ENCODE results near the gene ZNF8. TPM values are rescaled to one million over a fixed set of nuclear protein-coding genes. Genes with fewer than 3 reads are reported as not detected.
"Not testable (repeated sequence)": the region's sequence is repeated elsewhere in the genome, so short reads cannot be mapped to it uniquely, and the experiment has no call there.

The ZNF8 gene
- total RNA-seq, 1 donor from 2014 or later: 10.9 TPM

DNA sequence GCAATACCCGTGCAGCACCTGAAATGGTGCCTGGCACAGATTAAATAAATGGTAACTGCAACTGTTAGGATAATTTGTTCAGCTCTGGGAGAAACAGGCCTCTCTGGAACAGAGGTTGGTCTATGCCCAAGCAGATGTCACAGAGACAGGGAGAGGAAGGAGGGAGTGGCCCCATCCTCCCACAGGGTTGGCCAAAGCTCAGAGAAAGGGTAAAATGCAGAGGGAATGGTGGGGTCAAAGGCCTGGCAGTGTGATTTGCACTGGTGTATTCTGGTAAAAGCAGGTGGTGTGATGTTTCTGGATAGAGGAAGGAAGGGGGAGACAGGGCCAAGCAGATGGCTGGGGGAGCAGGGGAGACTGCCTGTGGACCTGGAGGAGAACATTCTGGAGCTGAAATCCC lies 57.5 kb downstream of the ZNF8 start:
- DNase-seq (ENCODE audit: low read depth): no peak

DNA sequence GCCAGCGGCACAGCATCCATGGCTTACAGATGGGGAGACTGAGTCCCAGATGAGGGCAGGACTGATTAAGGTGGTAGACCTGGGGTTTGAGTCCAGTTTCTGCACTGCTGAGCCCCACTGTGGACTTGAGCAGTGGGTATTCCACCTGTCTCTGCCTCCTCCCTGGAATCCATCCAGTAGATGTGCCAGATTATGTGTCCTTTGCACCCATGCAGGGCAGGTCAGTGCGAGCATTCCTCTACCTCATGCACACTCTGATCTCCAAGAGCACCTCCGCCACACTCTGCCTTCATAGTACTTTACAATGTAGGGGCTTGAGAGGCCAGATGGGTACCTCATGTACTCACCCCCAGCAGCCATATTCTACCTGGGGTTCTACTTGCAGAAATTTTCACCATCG lies 58.1 kb downstream of the ZNF8 start:
- DNase-seq (ENCODE audit: low read depth): no peak

DNA sequence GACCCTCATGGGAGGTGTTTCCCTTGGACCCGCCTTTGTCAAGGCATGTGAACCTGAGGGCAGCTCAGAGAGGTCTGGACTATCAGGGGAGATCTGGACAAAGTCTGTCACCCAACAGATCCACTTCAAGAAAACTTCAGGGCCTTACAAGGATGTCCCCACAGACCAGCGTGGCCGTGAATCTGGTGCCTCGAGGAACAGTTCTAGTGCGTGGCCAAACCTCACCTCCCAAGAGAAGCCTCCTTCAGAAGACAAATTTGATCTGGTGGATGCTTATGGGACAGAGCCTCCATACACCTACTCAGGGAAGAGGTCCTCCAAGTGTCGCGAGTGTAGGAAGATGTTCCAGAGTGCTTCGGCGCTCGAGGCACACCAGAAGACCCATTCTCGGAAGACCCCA lies 59.6 kb downstream of the ZNF8 start:
- no peak for DNase-seq (ENCODE audit: low read depth)

GRCh38 chr19:58338825-58339558 lies 60.2 kb downstream of the ZNF8 start:
- no peak for DNase-seq (ENCODE audit: low read depth)

DNA sequence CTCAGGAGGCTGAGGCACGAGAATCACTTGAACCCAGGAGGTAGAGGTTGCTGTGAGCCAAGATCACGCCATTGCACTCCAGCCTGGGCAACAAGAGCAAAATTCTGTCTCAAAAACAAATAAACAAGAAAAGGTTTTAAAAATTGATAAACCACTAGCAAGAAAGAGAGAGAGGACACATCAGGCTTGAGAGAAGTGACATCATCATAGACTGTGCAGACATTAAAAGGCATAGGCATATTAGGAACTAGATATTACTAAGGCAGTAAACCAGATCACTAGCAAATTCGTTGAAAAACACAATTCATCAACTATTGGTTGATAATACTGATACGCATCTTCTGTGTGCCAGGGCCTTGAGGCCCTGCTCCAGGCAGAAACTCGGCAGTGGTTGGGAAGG lies 66.8 kb downstream of the ZNF8 start:
- no peak for DNase-seq (ENCODE audit: low read depth)

GRCh38 chr19:58346961-58347929 lies 68.5 kb downstream of the ZNF8 start:
- DNase-seq (ENCODE audit: low read depth): no peak

GRCh38 chr19:58348080-58348479 lies 69.3 kb downstream of the ZNF8 start:
- DNase-seq (ENCODE audit: low read depth): not testable (repeated sequence)

DNA sequence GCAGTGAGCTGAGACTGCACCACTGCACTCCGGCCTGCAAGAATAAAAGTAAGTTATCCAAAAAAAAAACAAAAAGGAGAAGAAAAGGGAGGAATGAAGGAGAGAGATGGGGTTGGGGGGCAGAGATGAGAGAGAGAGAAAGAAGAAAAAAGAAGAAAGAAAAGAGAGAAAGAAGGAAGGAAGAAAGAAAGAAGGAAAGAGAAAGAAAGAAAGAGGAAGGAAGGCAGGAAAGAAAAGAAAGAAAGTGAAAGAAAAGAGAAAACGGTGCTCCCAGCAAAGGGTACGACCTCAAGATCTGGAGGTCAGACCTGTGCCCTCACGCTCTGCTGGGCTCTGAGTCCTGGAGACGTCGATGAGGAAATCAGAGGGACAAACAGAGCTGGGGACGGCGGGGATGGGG lies 70.8 kb downstream of the ZNF8 start:
- no peak for DNase-seq (ENCODE audit: low read depth)

DNA sequence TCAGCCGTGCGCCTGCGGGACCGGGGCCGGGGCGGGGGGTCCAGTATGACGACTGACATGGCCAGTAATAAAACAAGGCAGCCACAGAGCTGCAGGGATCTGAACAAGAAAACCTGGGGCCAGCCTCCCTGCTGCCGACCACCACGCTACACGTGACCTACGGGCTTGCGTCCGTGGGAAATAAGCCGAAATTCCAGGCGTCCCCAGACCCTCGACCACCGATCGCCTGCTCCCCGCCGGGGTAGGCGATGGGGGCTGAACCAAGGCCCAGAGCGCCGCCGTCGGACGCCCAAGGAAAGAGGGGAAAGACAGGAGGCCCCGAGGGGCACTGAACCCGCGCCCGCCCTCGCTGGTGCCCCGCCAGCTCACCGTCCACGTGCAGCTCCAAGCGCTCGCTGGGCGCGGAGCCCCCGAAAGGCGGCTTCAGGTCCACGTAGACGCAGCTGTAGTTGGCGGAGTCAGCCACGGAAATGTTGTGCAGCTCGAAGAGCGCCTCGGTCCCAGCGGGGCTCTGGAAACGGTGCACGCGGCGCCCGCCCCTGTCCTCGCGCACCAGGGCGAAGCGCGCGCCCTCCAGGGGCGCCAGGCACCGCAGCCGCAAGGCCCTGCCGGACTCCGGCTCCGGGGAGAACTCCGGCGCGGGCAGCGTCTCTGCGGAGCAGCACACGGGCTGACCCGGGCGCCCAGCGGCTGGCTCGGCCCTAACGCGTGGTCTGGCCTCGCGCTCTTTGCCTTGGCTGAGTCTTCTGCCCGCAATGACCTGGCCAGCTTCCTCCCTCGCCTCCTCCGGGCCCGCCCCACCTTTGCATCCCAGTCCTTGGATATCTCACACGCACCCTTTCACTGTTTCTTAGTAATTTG lies 71.5 kb downstream of the ZNF8 start:
- DNase-seq (ENCODE audit: low read depth): no peak

GRCh38 chr19:58350871-58351557 lies 72.3 kb downstream of the ZNF8 start:
- no peak for DNase-seq (ENCODE audit: low read depth)

DNA sequence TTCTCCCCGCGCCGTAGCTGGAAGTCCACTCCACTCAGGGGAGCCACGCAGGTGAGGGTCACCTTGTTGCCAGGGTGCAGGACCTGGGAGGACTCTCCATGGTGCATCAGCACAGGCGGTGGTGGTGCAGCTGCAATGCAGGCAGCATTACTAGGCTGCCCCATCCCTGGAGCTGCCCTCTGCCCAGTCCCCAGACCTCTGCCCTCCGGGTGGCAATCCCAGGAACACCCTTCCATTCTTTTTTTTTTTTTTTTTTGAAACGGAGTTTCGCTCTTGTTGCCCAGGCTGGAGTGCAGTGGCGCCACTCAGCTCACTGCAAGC lies 72.8 kb downstream of the ZNF8 start:
- no peak for DNase-seq (ENCODE audit: low read depth)

- no peak for DNase-seq (ENCODE audit: low read depth)
Observed at GRCh38 chr19:58351990-58352755, 73.4 kb downstream of the ZNF8 start.

Other genes starting within 250 kb of the ZNF8 start
- gene ZSCAN1, start 244.9 kb upstream of the ZNF8 start, total RNA-seq: not detected in 2 replicates
- 2.3 and 7.7 TPM in 2 replicates for gene ZNF135, start 219.7 kb upstream of the ZNF8 start, total RNA-seq
- 28.8 and 52.4 TPM in 2 replicates for gene ZSCAN18, start 180.7 kb upstream of the ZNF8 start, total RNA-seq
- 13.0 and 21.8 TPM in 2 replicates for gene ZNF329, start 128.2 kb upstream of the ZNF8 start, total RNA-seq
- gene ZNF274, start 95.9 kb upstream of the ZNF8 start, total RNA-seq: 15.9 and 22.6 TPM in 2 replicates
- 53.8 and 73.3 TPM in 2 replicates for gene ZNF544, start 50.0 kb upstream of the ZNF8 start, total RNA-seq
- gene ERVK3-1, start 26.4 kb downstream of the ZNF8 start, total RNA-seq: 37.3 and 37.6 TPM in 2 replicates
- gene ZSCAN22, start 48.0 kb downstream of the ZNF8 start, total RNA-seq: 1.4 and 4.0 TPM in 2 replicates
- 6.2 TPM in 1 of 2 replicates, not detected in the other for gene A1BG, start 74.5 kb downstream of the ZNF8 start, total RNA-seq
- gene ZNF497, start 83.8 kb downstream of the ZNF8 start, total RNA-seq: 0.17 and 5.5 TPM in 2 replicates
- gene ZNF837, start 102.1 kb downstream of the ZNF8 start, total RNA-seq: 5.9 and 6.4 TPM in 2 replicates
- 847 and 2,009 TPM in 2 replicates for gene RPS5, start 108.3 kb downstream of the ZNF8 start, total RNA-seq
- not detected in 2 replicates for gene RNF225, start 116.7 kb downstream of the ZNF8 start, total RNA-seq
- gene ZNF584, start 129.7 kb downstream of the ZNF8 start, total RNA-seq: 13.4 and 28.8 TPM in 2 replicates
- gene ZNF132, start 161.2 kb downstream of the ZNF8 start, total RNA-seq: 3.1 and 7.6 TPM in 2 replicates
- gene ZNF324B, start 172.7 kb downstream of the ZNF8 start, total RNA-seq: 3.8 and 10.2 TPM in 2 replicates
- gene ZNF324, start 188.1 kb downstream of the ZNF8 start, total RNA-seq: 11.6 and 16.7 TPM in 2 replicates
- gene ZNF446, start 197.4 kb downstream of the ZNF8 start, total RNA-seq: 5.4 and 11.1 TPM in 2 replicates
- gene SLC27A5, start 233.0 kb downstream of the ZNF8 start, total RNA-seq: 3.5 and 7.6 TPM in 2 replicates
- gene ZBTB45, start 240.9 kb downstream of the ZNF8 start, total RNA-seq: 3.1 and 10.2 TPM in 2 replicates

Data from renal cortical epithelial cell (primary cell).